Astrocyte (in vitro differentiated cells and primary cell): ENCODE data around the gene SLFN12L. TPM values are rescaled to one million over a fixed set of nuclear protein-coding genes. Genes with fewer than 3 reads are reported as not detected.

ENCODE experiments used
- DNase-seq: peaks from one replicate; pipeline ENCODE4 v3.0.0-alpha.2; 2010; ENCODE audit warnings: low read depth
- FAIRE-seq: peaks from 2 replicates; lab custom pipeline; 2011; peaks lifted over from hg19 to GRCh38; lab: Jason Lieb, UNC
- H2AFZ ChIP-seq: 2 replicates; pipeline ENCODE4 v1.6.0; 2012; ENCODE audit warnings: low read depth, low read length, inconsistent platforms
- H3K27ac ChIP-seq: 2 replicates; pipeline ENCODE4 v1.5.1; 2011; ENCODE audit warnings: low read depth, low read length, inconsistent platforms
- H3K27me3 ChIP-seq: 2 replicates; pipeline ENCODE4 v1.6.0; 2011; ENCODE audit warnings: low read length, inconsistent platforms; ENCODE audit not compliant: insufficient read depth
- H3K36me3 ChIP-seq: 2 replicates; pipeline ENCODE4 v1.5.1; 2011; ENCODE audit warnings: low read length, inconsistent platforms; ENCODE audit not compliant: insufficient read depth
- H3K4me1 ChIP-seq: 2 replicates; pipeline ENCODE4 v1.5.1; 2011; ENCODE audit warnings: low read length, inconsistent platforms; ENCODE audit not compliant: insufficient read depth
- H3K4me2 ChIP-seq: 2 replicates; pipeline ENCODE4 v1.6.0; 2012; ENCODE audit warnings: low read length, inconsistent platforms
- H3K4me3 ChIP-seq: 2 replicates; pipeline ENCODE4 v1.5.1; 2011; ENCODE audit warnings: low read depth, mild to moderate bottlenecking, low read length, inconsistent platforms; ENCODE audit not compliant: insufficient read depth
- H3K79me2 ChIP-seq: 2 replicates; pipeline ENCODE4 v1.6.0; 2012; ENCODE audit warnings: mild to moderate bottlenecking, low read length, inconsistent platforms; ENCODE audit not compliant: insufficient read depth
- H3K9ac ChIP-seq: 2 replicates; pipeline ENCODE4 v1.6.0; 2012; ENCODE audit warnings: mild to moderate bottlenecking, low read length, inconsistent platforms
- H3K9me3 ChIP-seq: 2 replicates; pipeline ENCODE4 v1.5.1; 2012; ENCODE audit warnings: low read depth, mild to moderate bottlenecking, low read length, inconsistent platforms; ENCODE audit not compliant: insufficient read depth
- H4K20me1 ChIP-seq: 2 replicates; pipeline ENCODE4 v1.6.0; 2012; ENCODE audit warnings: low read length, inconsistent platforms; ENCODE audit not compliant: insufficient read depth
- H3K27ac Mint-ChIP-seq: one replicate; pipeline ENCODE4 v1.8.0; 2021; ENCODE audit warnings: mild to moderate bottlenecking, mixed read lengths; ENCODE audit not compliant: unreplicated experiment
- H3K27me3 Mint-ChIP-seq: one replicate; pipeline ENCODE4 v1.8.0; 2021; ENCODE audit warnings: low read depth, mixed read lengths; ENCODE audit not compliant: unreplicated experiment
- H3K36me3 Mint-ChIP-seq: one replicate; pipeline ENCODE4 v1.8.0; 2021; ENCODE audit warnings: low read depth, mixed read lengths; ENCODE audit not compliant: unreplicated experiment
- H3K4me1 Mint-ChIP-seq: one replicate; pipeline ENCODE4 v1.8.0; 2021; ENCODE audit warnings: low read depth, mixed read lengths; ENCODE audit not compliant: unreplicated experiment
- H3K4me3 Mint-ChIP-seq: one replicate; pipeline ENCODE4 v1.8.0; 2021; ENCODE audit warnings: mild to moderate bottlenecking, moderate library complexity, mixed read lengths; ENCODE audit not compliant: unreplicated experiment
- H3K9me3 Mint-ChIP-seq: one replicate; pipeline ENCODE4 v1.8.0; 2021; ENCODE audit warnings: mild to moderate bottlenecking, mixed read lengths; ENCODE audit not compliant: unreplicated experiment
- CTCF ChIP-seq: IDR thresholded peaks from 2 replicates; pipeline ENCODE4 v1.5.1; 2011; ENCODE audit warnings: low read depth, mild to moderate bottlenecking, inconsistent platforms, low read length, moderate library complexity; ENCODE audit not compliant: insufficient read depth
- EZH2 ChIP-seq: IDR thresholded peaks from 2 replicates; pipeline ENCODE4 v1.6.1; 2012; ENCODE audit warnings: mild to moderate bottlenecking, low read length, inconsistent platforms; ENCODE audit not compliant: insufficient read depth
- total RNA-seq: library from RNA; stranded (reverse); gene quantifications from 2 replicates; pipeline ENCODE4 v1.2.1, GENCODE V29; 2021

The SLFN12L gene
- total RNA-seq, 1 donor from 2014 or later = 0.14 TPM

- Histone ChIP-seq H3K27ac (no peak overlapping the region), H3K4me2 (no peak overlapping the region), H2AFZ (no peak overlapping the region), H4K20me1 (peaks cover 3% of the 10 kb centered on the region), H3K79me2 (no peaks in the 10 kb centered on the region), H3K27me3 (peaks cover 70% of the 10 kb centered on the region), H3K4me3 (no peak overlapping the region), H3K9me3 (no peaks in the 10 kb centered on the region), H3K9ac (no peak overlapping the region), H3K4me1 (no peaks in the 10 kb centered on the region), H3K36me3 (no peaks in the 10 kb centered on the region)
- no peak for FAIRE-seq
- H3K36me3 Mint-ChIP-seq = no peaks in the 10 kb centered on the region
- H3K27ac Mint-ChIP-seq = no peak overlapping the region
- no peak overlapping the region for H3K4me3 Mint-ChIP-seq
- DNase-seq = no peak
- peaks cover 91% of the 10 kb centered on the region for H3K27me3 Mint-ChIP-seq
- no peaks in the 10 kb centered on the region for H3K4me1 Mint-ChIP-seq
- peaks cover 9% of the 10 kb centered on the region for H3K9me3 Mint-ChIP-seq
- TF ChIP-seq EZH2 = no peak
- no peak for TF ChIP-seq CTCF
Measured at GRCh38 chr17:35496451-35497290, 40.8 kb downstream of the SLFN12L start.

GRCh38 chr17:35493040-35493439 lies 44.4 kb downstream of the SLFN12L start:
- Histone ChIP-seq H3K9me3 (no peaks in the 10 kb centered on the region), H3K79me2 (no peaks in the 10 kb centered on the region), H3K4me1 (no peaks in the 10 kb centered on the region), H3K27me3 (peaks cover 87% of the 10 kb centered on the region), H3K4me2 (no peak overlapping the region), H3K9ac (no peak overlapping the region), H2AFZ (no peak overlapping the region), H3K27ac (no peak overlapping the region), H3K4me3 (no peak overlapping the region), H4K20me1 (no peaks in the 10 kb centered on the region), H3K36me3 (no peaks in the 10 kb centered on the region)
- TF ChIP-seq EZH2 (no peak), CTCF (no peak)
- DNase-seq (no peak), FAIRE-seq (no peak)
- H3K27ac Mint-ChIP-seq = no peak overlapping the region
- no peak overlapping the region for H3K4me3 Mint-ChIP-seq
- no peaks in the 10 kb centered on the region for H3K36me3 Mint-ChIP-seq
- H3K9me3 Mint-ChIP-seq = peaks cover 21% of the 10 kb centered on the region
- H3K4me1 Mint-ChIP-seq = no peaks in the 10 kb centered on the region
- H3K27me3 Mint-ChIP-seq = peaks cover 90% of the 10 kb centered on the region

- Mint-ChIP-seq H3K9me3 (peaks cover 21% of the 10 kb centered on the region), H3K4me3 (no peak overlapping the region), H3K27ac (no peak overlapping the region), H3K27me3 (peaks cover 83% of the 10 kb centered on the region), H3K36me3 (no peaks in the 10 kb centered on the region), H3K4me1 (no peaks in the 10 kb centered on the region)
- Histone ChIP-seq H3K4me3 (no peak overlapping the region), H3K9ac (no peak overlapping the region), H3K4me1 (peaks cover 4% of the 10 kb centered on the region), H3K79me2 (no peaks in the 10 kb centered on the region), H3K9me3 (peaks cover 2% of the 10 kb centered on the region), H2AFZ (no peak overlapping the region), H3K4me2 (no peak overlapping the region), H3K27me3 (peaks cover 81% of the 10 kb centered on the region), H3K27ac (no peak overlapping the region), H4K20me1 (no peaks in the 10 kb centered on the region), H3K36me3 (no peaks in the 10 kb centered on the region)
- no peak for FAIRE-seq
- no peak for DNase-seq
- no peak for TF ChIP-seq CTCF
- TF ChIP-seq EZH2 = no peak
Measured at GRCh38 chr17:35491417-35491816, 46.1 kb downstream of the SLFN12L start.
